Tibial artery (tissue), 4 donors: ENCODE data around the gene C1QL4.

ENCODE experiments used
- DNase-seq, 2 donors: peaks; one replicate each; pipeline ENCODE4 v3.0.0-alpha.2; 2019
- H3K27ac ChIP-seq, 2 donors: fragments of 200-600 bp; sonication (generic) in 1 of 2; 1 replicate in 1 of 2; 2 replicates in 1 of 2; pipeline ENCODE4 v1.5.1; 2018 to 2019; ENCODE audit warnings: mild to moderate bottlenecking in 1 of 2
- H3K27me3 ChIP-seq, 2 donors: fragments of 200-600 bp; sonication (generic) in 1 of 2; one replicate each; pipeline versions ENCODE4 v1.5.1 to v1.6.0; 2016 to 2019
- H3K36me3 ChIP-seq, 3 donors: fragments of 200-600 bp; sonication (generic) in 2 of 3; one replicate each; pipeline ENCODE4 v1.5.1; 2016 to 2019; ENCODE audit warnings: mild to moderate bottlenecking in 2 of 3
- H3K4me1 ChIP-seq, 4 donors: fragments of 200-600 bp; sonication (generic) in 2 of 4; 1 replicate in 3 of 4; 2 replicates in 1 of 4; pipeline ENCODE4 v1.5.1; 2016 to 2019
- H3K4me3 ChIP-seq, 2 donors: fragments of 200-600 bp; sonication (generic) in 1 of 2; 1 replicate in 1 of 2; 2 replicates in 1 of 2; pipeline ENCODE4 v1.5.1; 2018 to 2019; ENCODE audit warnings: mild to moderate bottlenecking in 2 of 2
- H3K9me3 ChIP-seq, 3 donors: fragments of 200-600 bp; sonication (generic) in 1 of 3; one replicate each; pipeline ENCODE4 v1.5.1; 2016 to 2019
- CTCF ChIP-seq, 2 experiments: fragments of 200-600 bp in 1 of 2; fragments of 450-650 bp in 1 of 2; IDR thresholded peaks; one replicate each; pipeline ENCODE4 v1.5.1; 2017 to 2019; ENCODE audit warnings: antibody characterized with exemption in 2 of 2, mild to moderate bottlenecking in 1 of 2, moderate library complexity in 1 of 2
- intact Hi-C: fragments of 100-400 bp; cut with DNase I; formaldehyde crosslinking; loops from one replicate; pipeline ENCODE4 v1.15.0; 2023; ENCODE audit warnings: low total_unique reads

The C1QL4 gene

DNA sequence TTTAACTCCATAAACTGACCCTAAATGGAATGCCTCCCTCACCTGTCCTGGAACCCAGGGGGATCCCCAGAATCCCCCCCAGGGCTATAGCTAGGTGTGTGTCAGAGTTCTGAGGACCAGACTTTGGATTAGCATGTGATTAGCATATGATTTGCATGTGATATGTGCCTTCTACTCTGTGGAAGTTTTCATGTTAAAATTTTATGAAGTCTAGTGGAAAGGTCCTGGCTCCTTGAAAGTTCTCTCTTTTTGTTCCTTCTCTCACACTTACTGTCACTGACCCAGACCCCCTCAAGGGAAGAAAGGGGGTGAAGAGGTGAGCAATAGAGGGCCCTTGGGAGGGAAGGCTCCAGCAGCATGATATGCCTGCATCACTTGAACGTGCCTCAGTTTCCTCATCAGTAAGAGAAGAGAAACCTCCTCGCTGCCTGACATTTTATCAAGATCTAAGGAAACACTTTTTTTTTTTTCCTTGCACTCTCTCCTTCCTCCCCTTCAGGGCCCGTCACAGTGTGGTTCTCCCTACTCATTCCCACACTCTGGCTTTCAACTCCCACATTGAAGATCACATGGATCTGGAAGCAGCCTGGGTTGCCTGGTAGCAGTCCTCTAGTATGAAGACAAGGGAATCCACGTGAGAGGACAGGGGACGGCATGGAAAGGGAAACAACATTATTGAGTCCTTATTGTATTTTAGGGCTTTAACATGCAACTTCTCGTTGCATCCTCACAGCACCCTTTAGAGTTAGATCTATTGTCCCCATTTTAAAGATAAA is 3.3 kb upstream of the C1QL4 start:
- Histone ChIP-seq H3K9me3 (no peaks in the 10 kb centered on the region), H3K4me3 (no peak overlapping the region), H3K4me1 (peaks cover 0 to 38% (median 29%) of the 10 kb centered on the region in 4 donors), H3K36me3 (no peaks in the 10 kb centered on the region), H3K27me3 (peaks cover 7 to 73% of the 10 kb centered on the region in 2 donors), H3K27ac (no peak overlapping the region)
- TF ChIP-seq CTCF (IDR thresholded peaks at IDR 0.05): no peak
- peak in 1 of 2 donors; percentile 35 for DNase-seq
- intact Hi-C loops: no loop called here

GRCh38 chr12:49339464-49339861 is 2.5 kb upstream of the C1QL4 start:
- Histone ChIP-seq H3K27me3 (peaks cover 5 to 73% of the 10 kb centered on the region in 2 donors), H3K9me3 (no peaks in the 10 kb centered on the region), H3K4me3 (no peak overlapping the region), H3K27ac (no peak overlapping the region), H3K4me1 (peaks cover 0 to 33% (median 23%) of the 10 kb centered on the region in 4 donors), H3K36me3 (no peaks in the 10 kb centered on the region)
- TF ChIP-seq CTCF (IDR thresholded peaks at IDR 0.05): no peak
- DNase-seq: peak in 1 of 2 donors; percentile 38
- intact Hi-C loops: loop anchor here (5.0 kb wide), 1 partner anchor 47 kb away; no protein-coding TSS in a partner anchor

- Histone ChIP-seq H3K4me3 (no peak overlapping the region), H3K9me3 (no peaks in the 10 kb centered on the region), H3K4me1 (peaks cover 0 to 33% (median 23%) of the 10 kb centered on the region in 4 donors), H3K27me3 (peaks cover 5 to 75% of the 10 kb centered on the region in 2 donors), H3K36me3 (no peaks in the 10 kb centered on the region), H3K27ac (no peak overlapping the region)
- peak in 1 of 2 donors; percentile 35 for DNase-seq
- no peak for TF ChIP-seq CTCF (IDR thresholded peaks at IDR 0.05)
- intact Hi-C loops: loop anchor here (5.0 kb wide), 1 partner anchor 47 kb away; no protein-coding TSS in a partner anchor
Measured at GRCh38 chr12:49338830-49339463, 2.0 kb upstream of the C1QL4 start.

- no peak for TF ChIP-seq CTCF (IDR thresholded peaks at IDR 0.05)
- Histone ChIP-seq H3K9me3 (no peaks in the 10 kb centered on the region), H3K27ac (no peak overlapping the region), H3K4me1 (peaks cover 0 to 32% (median 14%) of the 10 kb centered on the region in 4 donors), H3K27me3 (peaks cover 5 to 78% of the 10 kb centered on the region in 2 donors), H3K4me3 (no peak overlapping the region), H3K36me3 (no peaks in the 10 kb centered on the region)
- DNase-seq: no peak
- intact Hi-C loops: loop anchor here (5.0 kb wide), 1 partner anchor 44 kb away; no protein-coding TSS in a partner anchor
Measured at GRCh38 chr12:49335955-49336644, 888 bp downstream of the C1QL4 start.

DNA sequence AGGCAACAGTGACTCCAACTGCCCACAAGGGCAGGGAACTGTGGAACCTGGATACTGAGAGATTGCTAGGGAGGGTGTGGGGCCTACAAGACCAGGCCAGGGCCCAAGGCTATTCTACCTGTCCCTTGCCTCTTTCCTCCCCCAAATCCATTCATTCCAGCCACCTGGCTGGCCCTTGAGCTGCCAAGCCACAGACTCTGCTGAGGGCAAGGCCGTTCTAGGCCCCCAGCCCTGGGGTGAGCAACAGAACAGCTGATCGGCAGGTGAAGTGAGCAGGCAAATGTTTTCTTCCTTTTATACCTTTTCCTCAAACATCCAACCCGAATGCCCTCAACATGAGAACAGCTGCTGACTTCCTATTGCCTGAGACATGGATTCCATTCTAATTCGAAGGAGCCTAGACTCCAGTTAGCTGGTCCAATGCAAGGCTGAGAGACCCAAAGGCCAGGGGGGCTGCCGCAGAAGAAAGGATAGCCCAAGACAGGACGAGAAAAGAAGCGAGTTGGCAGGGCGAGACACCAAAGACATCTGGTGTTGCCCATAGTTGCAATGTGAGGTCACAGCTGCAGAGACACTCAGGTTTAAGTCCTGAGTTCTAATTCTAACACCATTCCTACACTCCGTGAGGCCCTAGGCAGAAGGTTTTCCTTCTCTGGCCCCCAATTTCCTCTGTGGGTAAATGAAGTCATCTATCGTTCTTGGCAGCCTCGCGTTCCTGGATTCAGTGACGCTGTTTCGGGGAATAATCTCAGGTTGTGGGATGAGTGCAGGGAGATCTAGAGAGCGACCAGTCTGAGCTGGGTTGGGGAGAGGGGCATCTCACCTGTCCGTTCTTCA is 1.7 kb downstream of the C1QL4 start:
- no peaks in the 10 kb centered on the region for H3K36me3 ChIP-seq
- TF ChIP-seq CTCF (IDR thresholded peaks at IDR 0.05): no peak
- DNase-seq: no peak
- intact Hi-C loops: loop anchor here (5.0 kb wide), 1 partner anchor 43 kb away; no protein-coding TSS in a partner anchor
- H3K9me3 ChIP-seq: no peaks in the 10 kb centered on the region
- H3K27ac ChIP-seq: no peak overlapping the region
- no peak overlapping the region for H3K4me3 ChIP-seq
- H3K4me1 ChIP-seq: peaks cover 0 to 32% (median 14%) of the 10 kb centered on the region in 4 donors
- peaks cover 5 to 86% of the 10 kb centered on the region in 2 donors for H3K27me3 ChIP-seq
